Activated CD8-positive, alpha-beta T cell treated with anti-CD3 and anti-CD28 coated beads for 36 hours (primary cell): ENCODE measurements around the gene ALKBH3. TPM values are rescaled to one million over a fixed set of nuclear protein-coding genes. Genes with fewer than 3 reads are reported as not detected.

Experiments
- total RNA-seq, 2 experiments: library from RNA; stranded (reverse); gene quantifications; one replicate each; pipeline ENCODE4 v1.2.3, GENCODE V29; 2021

ALKBH3 gene
- total RNA-seq, 2 experiments from 2014 or later: 40.1 to 48.4 TPM

Other genes starting within 250 kb of the ALKBH3 start
- gene HSD17B12, start 200.1 kb upstream of the ALKBH3 start, total RNA-seq: 10 to 100 TPM; 44.8 to 46.8 TPM
- 1 to 10 TPM; 1.0 to 1.3 TPM for gene C11orf96, start 61.8 kb downstream of the ALKBH3 start, total RNA-seq
- gene ACCSL, start 167.2 kb downstream of the ALKBH3 start, total RNA-seq: not detected
- 1 to 10 TPM; 6.7 to 7.1 TPM for gene ACCS, start 185.4 kb downstream of the ALKBH3 start, total RNA-seq
- 10 to 100 TPM; 20.0 to 20.2 TPM for gene EXT2, start 214.8 kb downstream of the ALKBH3 start, total RNA-seq